Neural cell (in vitro differentiated cells): ENCODE results near the gene IFT43. TPM values are rescaled to one million over a fixed set of nuclear protein-coding genes. Genes with fewer than 3 reads are reported as not detected.

ENCODE experiments used
- H2AFZ ChIP-seq: fragments of 200-600, 300-800 bp; sonication (generic), shearing (Covaris generic); 2 replicates; pipeline ENCODE4 v1.6.0; 2014; ENCODE audit warnings: low read depth, mild to moderate bottlenecking, antibody characterized with exemption, low read length, moderate library complexity
- H3F3A ChIP-seq: fragments of 200-600 bp; shearing (Covaris generic); 2 replicates; pipeline ENCODE4 v1.6.1; 2016; ENCODE audit warnings: mild to moderate bottlenecking, moderate library complexity, mixed read lengths, antibody characterized with exemption, low read length; ENCODE audit not compliant: insufficient read depth, poor library complexity, severe bottlenecking
- H3K27ac ChIP-seq: fragments of 200-600, 300-800 bp; sonication (generic), shearing (Covaris generic); 2 replicates; pipeline ENCODE4 v1.5.1; 2014; ENCODE audit warnings: mild to moderate bottlenecking, low read length, moderate library complexity
- H3K27me3 ChIP-seq: fragments of 300-800, 200-600 bp; sonication (generic), shearing (Covaris generic); 2 replicates; pipeline ENCODE4 v1.6.0; 2014; ENCODE audit warnings: mild to moderate bottlenecking, low read depth, low read length, moderate library complexity; ENCODE audit not compliant: insufficient read depth
- H3K36me3 ChIP-seq: fragments of 300-800, 200-600 bp; sonication (generic), shearing (Covaris generic); 2 replicates; pipeline ENCODE4 v1.5.1; 2014; ENCODE audit warnings: mild to moderate bottlenecking, antibody characterized with exemption, low read length, moderate library complexity; ENCODE audit not compliant: insufficient read depth
- H3K4me2 ChIP-seq: fragments of 300-800, 200-600 bp; sonication (generic), shearing (Covaris generic); 2 replicates; pipeline ENCODE4 v1.6.0; 2014; ENCODE audit warnings: mild to moderate bottlenecking, low read length
- H3K4me3 ChIP-seq: fragments of 300-800, 200-600 bp; sonication (generic), shearing (Covaris generic); 2 replicates; pipeline ENCODE4 v1.5.1; 2014; ENCODE audit warnings: mild to moderate bottlenecking, low read length, moderate library complexity
- H3K79me2 ChIP-seq: fragments of 200-600 bp; shearing (Covaris generic); replicated peaks from 2 replicates; pipeline ENCODE4 v1.6.0; 2014; ENCODE audit warnings: mild to moderate bottlenecking, low read length, moderate library complexity; ENCODE audit not compliant: insufficient read depth
- H3K9ac ChIP-seq: fragments of 300-800, 200-600 bp; sonication (generic), shearing (Covaris generic); 2 replicates; pipeline ENCODE4 v1.6.1; 2016; ENCODE audit warnings: mild to moderate bottlenecking, low read length, mixed read lengths
- H3K9me2 ChIP-seq: fragments of 200-600 bp; shearing (Covaris generic); 2 replicates; pipeline ENCODE4 v1.6.1; 2016; ENCODE audit warnings: mild to moderate bottlenecking, low read length, mixed read lengths; ENCODE audit not compliant: insufficient read depth
- H3K9me3 ChIP-seq: fragments of 200-600, 300-800 bp; sonication (generic), shearing (Covaris generic); 2 replicates; pipeline ENCODE4 v1.6.1; 2016; ENCODE audit warnings: mild to moderate bottlenecking, mixed run types, low read length, moderate library complexity, mixed read lengths
- H4K20me1 ChIP-seq: fragments of 200-600 bp; shearing (Covaris generic); 2 replicates; pipeline ENCODE4 v1.6.1; 2016; ENCODE audit warnings: mild to moderate bottlenecking, mixed run types; ENCODE audit not compliant: insufficient read depth
- EP300 ChIP-seq: fragments of 450-650 bp; conservative IDR thresholded peaks from 2 replicates; pipeline ENCODE4 v1.6.1; 2014; ENCODE audit warnings: antibody characterized with exemption, mild to moderate bottlenecking, moderate library complexity; ENCODE audit not compliant: poor library complexity, severe bottlenecking
- EZH2 ChIP-seq: fragments of 200-600, 300-800 bp; shearing (Covaris generic), sonication (generic); IDR thresholded peaks from 2 replicates; pipeline ENCODE4 v1.6.1; 2014; ENCODE audit warnings: antibody characterized with exemption, low read length, borderline replicate concordance, mild to moderate bottlenecking; ENCODE audit not compliant: insufficient read depth, poor library complexity, severe bottlenecking
- MXI1 ChIP-seq: fragments of 450-650 bp; conservative IDR thresholded peaks from 2 replicates; pipeline ENCODE4 v1.6.1; 2014; ENCODE audit warnings: antibody characterized with exemption, mild to moderate bottlenecking; ENCODE audit not compliant: poor library complexity, severe bottlenecking
- POLR2AphosphoS5 ChIP-seq: IDR thresholded peaks from 2 replicates; pipeline ENCODE4 v1.6.1; 2012
- RAD21 ChIP-seq: fragments of 450-650 bp; conservative IDR thresholded peaks from 2 replicates; pipeline ENCODE4 v1.6.1; 2014; ENCODE audit warnings: antibody characterized with exemption, mild to moderate bottlenecking, moderate library complexity
- REST ChIP-seq: IDR thresholded peaks from 2 replicates; pipeline ENCODE4 v1.6.1; 2012; ENCODE audit warnings: borderline replicate concordance
- SMC3 ChIP-seq: fragments of 450-650 bp; conservative IDR thresholded peaks from 2 replicates; pipeline ENCODE4 v1.6.1; 2014; ENCODE audit warnings: antibody characterized with exemption, mild to moderate bottlenecking, moderate library complexity; ENCODE audit not compliant: poor library complexity
- TAF1 ChIP-seq: IDR thresholded peaks from 2 replicates; pipeline ENCODE4 v1.6.1; 2012; ENCODE audit warnings: low read depth
- polyA plus RNA-seq: library from polyadenylated mRNA; depleted of rRNA; stranded (reverse); fragments of >200 nt; gene quantifications from 2 replicates; pipeline ENCODE4 v1.2.3, GENCODE V29; 2014
- TF ChIP-seq, protein P1 (sequence below): fragments of 450-650 bp; IDR thresholded peaks from 2 replicates; pipeline ENCODE4 v1.5.1; 2014; ENCODE audit warnings: antibody characterized with exemption, mild to moderate bottlenecking, moderate library complexity; ENCODE audit not compliant: poor library complexity, severe bottlenecking

The IFT43 gene
- polyA plus RNA-seq, 1 donor from 2014 or later: 102 TPM

- no peak overlapping the region for H3K27ac ChIP-seq
- H3K79me2 ChIP-seq: no peaks in the 10 kb centered on the region
- H3K36me3 ChIP-seq: no peaks in the 10 kb centered on the region
- no peaks in the 10 kb centered on the region for H3K9me2 ChIP-seq
- no peak overlapping the region for H2AFZ ChIP-seq
- TF ChIP-seq MXI1 (no peak), EZH2 (no peak)
- H4K20me1 ChIP-seq: no peaks in the 10 kb centered on the region
- no peaks in the 10 kb centered on the region for H3F3A ChIP-seq
- no peak overlapping the region for H3K4me3 ChIP-seq
- no peaks in the 10 kb centered on the region for H3K27me3 ChIP-seq
- H3K4me2 ChIP-seq: no peak overlapping the region
- no peak overlapping the region for H3K9ac ChIP-seq
- no peaks in the 10 kb centered on the region for H3K9me3 ChIP-seq
Observed at GRCh38 chr14:75967866-75968265, 17.7 kb upstream of the IFT43 start.

DNA sequence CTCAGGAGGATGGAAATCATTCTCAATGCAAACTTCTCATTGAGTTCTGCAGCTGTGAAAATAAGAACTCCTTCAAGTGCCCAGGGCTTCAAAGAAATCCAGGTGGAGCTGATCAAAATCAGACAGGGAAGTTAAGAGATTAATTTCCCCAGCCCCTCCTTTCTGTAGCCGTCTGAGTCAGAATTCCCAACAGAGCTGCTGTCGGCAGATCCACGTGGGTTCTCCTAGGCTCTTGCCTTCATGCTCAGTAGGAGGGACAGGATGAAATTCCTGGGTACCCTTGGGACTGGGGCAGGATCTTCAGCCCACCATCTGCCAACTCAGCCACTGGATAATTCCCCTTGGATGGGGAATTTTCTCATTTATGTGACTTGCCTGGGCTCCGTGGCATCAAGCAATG is 17.1 kb upstream of the IFT43 start:
- no peaks in the 10 kb centered on the region for H4K20me1 ChIP-seq
- no peak overlapping the region for H3K27ac ChIP-seq
- no peaks in the 10 kb centered on the region for H3K79me2 ChIP-seq
- no peak overlapping the region for H3K9ac ChIP-seq
- no peak overlapping the region for H3K4me2 ChIP-seq
- no peaks in the 10 kb centered on the region for H3K9me2 ChIP-seq
- H2AFZ ChIP-seq: no peak overlapping the region
- no peaks in the 10 kb centered on the region for H3K9me3 ChIP-seq
- no peaks in the 10 kb centered on the region for H3F3A ChIP-seq
- TF ChIP-seq SMC3 (no peak), TAF1 (no peak), MXI1 (no peak), RAD21 (no peak), EZH2 (no peak), REST (no peak), POLR2AphosphoS5 (no peak), EP300 (no peak)
- TF ChIP-seq, protein P1, sequence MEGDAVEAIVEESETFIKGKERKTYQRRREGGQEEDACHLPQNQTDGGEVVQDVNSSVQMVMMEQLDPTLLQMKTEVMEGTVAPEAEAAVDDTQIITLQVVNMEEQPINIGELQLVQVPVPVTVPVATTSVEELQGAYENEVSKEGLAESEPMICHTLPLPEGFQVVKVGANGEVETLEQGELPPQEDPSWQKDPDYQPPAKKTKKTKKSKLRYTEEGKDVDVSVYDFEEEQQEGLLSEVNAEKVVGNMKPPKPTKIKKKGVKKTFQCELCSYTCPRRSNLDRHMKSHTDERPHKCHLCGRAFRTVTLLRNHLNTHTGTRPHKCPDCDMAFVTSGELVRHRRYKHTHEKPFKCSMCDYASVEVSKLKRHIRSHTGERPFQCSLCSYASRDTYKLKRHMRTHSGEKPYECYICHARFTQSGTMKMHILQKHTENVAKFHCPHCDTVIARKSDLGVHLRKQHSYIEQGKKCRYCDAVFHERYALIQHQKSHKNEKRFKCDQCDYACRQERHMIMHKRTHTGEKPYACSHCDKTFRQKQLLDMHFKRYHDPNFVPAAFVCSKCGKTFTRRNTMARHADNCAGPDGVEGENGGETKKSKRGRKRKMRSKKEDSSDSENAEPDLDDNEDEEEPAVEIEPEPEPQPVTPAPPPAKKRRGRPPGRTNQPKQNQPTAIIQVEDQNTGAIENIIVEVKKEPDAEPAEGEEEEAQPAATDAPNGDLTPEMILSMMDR: no peak
- no peaks in the 10 kb centered on the region for H3K36me3 ChIP-seq
- H3K4me3 ChIP-seq: no peak overlapping the region
- no peaks in the 10 kb centered on the region for H3K27me3 ChIP-seq

DNA sequence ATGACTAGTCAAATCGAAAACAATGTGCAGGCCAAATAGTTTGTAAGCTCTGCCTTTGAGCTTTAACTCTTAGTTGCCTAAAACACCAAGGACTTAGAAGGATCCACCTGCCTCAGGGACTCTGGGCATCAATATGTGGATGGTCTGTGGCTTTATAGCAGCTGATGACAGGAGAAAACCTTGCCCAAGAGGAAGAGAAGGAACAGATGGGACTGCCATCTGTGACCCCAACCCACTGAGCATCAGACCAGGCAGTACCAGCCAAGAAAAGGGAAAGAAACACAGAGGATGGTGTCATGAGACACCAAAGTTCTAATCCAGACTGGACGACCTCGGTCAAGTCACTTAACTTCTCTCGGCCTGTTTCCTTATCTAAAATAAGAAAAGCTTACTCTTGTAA is 16.4 kb upstream of the IFT43 start:
- Histone ChIP-seq H4K20me1 (no peaks in the 10 kb centered on the region), H2AFZ (no peak overlapping the region), H3K9me3 (no peaks in the 10 kb centered on the region), H3F3A (no peaks in the 10 kb centered on the region), H3K36me3 (no peaks in the 10 kb centered on the region), H3K79me2 (no peaks in the 10 kb centered on the region), H3K9ac (no peak overlapping the region), H3K27me3 (no peaks in the 10 kb centered on the region), H3K27ac (no peak overlapping the region), H3K4me3 (no peak overlapping the region), H3K4me2 (no peak overlapping the region), H3K9me2 (no peaks in the 10 kb centered on the region)
- TF ChIP-seq TAF1: no peak
- TF ChIP-seq POLR2AphosphoS5: no peak
- no peak for TF ChIP-seq MXI1
- TF ChIP-seq RAD21: no peak
